ENCODE results near the gene BIRC6.
"Not testable (repeated sequence)": the region's sequence is repeated elsewhere in the genome, so short reads cannot be mapped to it uniquely, and the experiment has no call there.

The BIRC6 gene

GRCh38 chr2:32355976-32356680 lies 695 bp upstream of the BIRC6 start:
- TF ChIP-seq CTCF (conservative IDR thresholded peaks at IDR 0.05; ENCODE audit: low read depth, low read length), result no peak
- no peak for DNase-seq (ENCODE audit: low read depth)
- peak overlapping the region; percentile 77 for H3K4me3 ChIP-seq (ENCODE audit: low read length)

DNA sequence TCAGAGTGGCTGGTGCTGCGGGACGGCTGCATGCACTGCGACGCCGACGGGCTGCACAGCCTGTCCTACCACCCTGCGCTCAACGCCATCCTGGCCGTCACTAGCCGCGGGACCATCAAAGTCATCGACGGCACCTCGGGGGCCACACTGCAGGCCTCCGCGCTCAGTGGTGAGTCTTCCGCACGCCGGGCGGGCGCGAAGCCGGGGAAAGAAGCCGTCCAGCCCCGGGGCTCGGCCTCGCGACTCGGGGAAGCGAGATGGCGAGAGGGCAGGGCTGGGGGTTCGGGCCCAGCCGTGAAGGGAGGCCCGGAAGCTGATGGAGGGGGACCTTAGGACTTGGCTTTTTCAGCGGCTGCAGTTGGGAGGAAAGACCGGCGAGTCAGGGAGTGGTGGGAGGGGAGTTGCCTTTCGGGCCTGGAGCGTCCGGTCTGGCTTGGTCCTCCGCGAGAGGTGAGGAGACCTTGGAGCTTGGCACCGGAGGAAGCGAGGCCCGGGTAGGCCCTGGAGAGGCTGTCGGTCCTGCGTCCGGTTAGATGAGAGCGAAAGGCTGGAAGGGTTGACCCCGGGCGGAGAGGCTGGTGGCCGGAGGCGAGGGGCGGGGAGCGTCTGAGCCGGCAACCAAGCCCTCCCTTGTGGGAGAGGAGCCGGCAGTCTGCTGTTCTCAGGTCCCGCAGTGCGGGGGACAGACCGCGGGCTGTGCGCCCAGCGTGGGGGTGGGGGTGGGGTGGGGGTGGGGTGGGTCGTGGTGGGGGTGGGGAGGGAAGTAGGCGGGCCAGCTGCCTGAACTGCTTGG lies 691 bp downstream of the BIRC6 start:
- peak overlapping the region; percentile 77 for H3K4me3 ChIP-seq (ENCODE audit: low read length)
- TF ChIP-seq CTCF (conservative IDR thresholded peaks at IDR 0.05; ENCODE audit: low read depth, low read length), result no peak
- DNase-seq (ENCODE audit: low read depth), result no peak

GRCh38 chr2:32358111-32358482 lies 1.3 kb downstream of the BIRC6 start:
- peak overlapping the region; percentile 77 for H3K4me3 ChIP-seq (ENCODE audit: low read length)
- DNase-seq (ENCODE audit: low read depth), result no peak
- TF ChIP-seq CTCF (conservative IDR thresholded peaks at IDR 0.05; ENCODE audit: low read depth, low read length), result no peak

- no peak for TF ChIP-seq CTCF (conservative IDR thresholded peaks at IDR 0.05; ENCODE audit: low read depth, low read length)
- no peak overlapping the region for H3K4me3 ChIP-seq (ENCODE audit: low read length)
- no peak for DNase-seq (ENCODE audit: low read depth)
Observed at GRCh38 chr2:32360416-32360815, 3.6 kb downstream of the BIRC6 start.

DNA sequence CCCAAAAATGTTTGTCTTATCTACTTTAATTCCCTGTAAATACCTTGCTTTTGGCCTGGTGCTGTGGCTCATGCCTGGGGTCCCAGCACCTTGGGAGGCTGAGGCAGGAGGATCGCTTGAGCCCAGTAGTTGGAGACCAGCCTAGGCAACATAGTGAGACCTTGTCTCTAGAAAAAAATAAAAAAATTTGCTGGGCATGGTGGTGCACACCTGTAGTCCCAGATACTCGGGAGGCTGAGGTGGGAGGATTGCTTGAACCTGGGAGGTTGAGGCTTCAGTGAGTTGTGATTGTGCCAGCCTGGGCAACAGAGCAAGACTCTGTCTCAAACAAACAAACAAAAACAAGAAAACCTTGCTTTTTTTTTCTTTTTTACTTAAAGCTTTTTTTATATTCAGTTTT lies 6.2 kb downstream of the BIRC6 start:
- not testable (repeated sequence) for DNase-seq (ENCODE audit: low read depth); H3K4me3 ChIP-seq (ENCODE audit: low read length)

- no peak for TF ChIP-seq CTCF (conservative IDR thresholded peaks at IDR 0.05; ENCODE audit: low read depth, low read length)
- no peak for DNase-seq (ENCODE audit: low read depth)
- no peak overlapping the region for H3K4me3 ChIP-seq (ENCODE audit: low read length)
Observed at GRCh38 chr2:32363597-32363996, 6.8 kb downstream of the BIRC6 start.

DNA sequence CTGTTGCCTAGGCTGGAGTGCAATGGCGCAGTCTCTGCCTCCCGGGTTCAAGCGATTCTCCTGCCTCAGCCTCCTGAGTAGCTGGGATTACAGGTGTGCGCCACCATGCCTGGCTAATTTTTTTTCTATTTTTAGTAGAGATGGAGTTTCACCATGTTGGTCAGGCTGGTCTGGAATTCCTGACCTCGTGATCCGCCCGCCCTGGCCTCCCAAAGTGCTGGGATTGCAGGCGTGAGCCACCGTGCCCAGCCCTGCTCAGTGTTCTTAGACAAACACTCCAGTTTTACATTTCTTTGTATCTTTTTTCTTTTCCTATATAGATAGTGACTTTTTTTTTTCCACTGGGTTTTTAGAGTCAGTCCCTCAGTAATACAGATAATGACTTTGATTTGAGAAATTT lies 7.5 kb downstream of the BIRC6 start:
- H3K4me3 ChIP-seq (ENCODE audit: low read length); DNase-seq (ENCODE audit: low read depth): not testable (repeated sequence)

GRCh38 chr2:32365679-32366078 lies 8.9 kb downstream of the BIRC6 start:
- DNase-seq (ENCODE audit: low read depth); H3K4me3 ChIP-seq (ENCODE audit: low read length): not testable (repeated sequence)

Data from retinal pigment epithelial cell (primary cell).